OCI-LY3 (cell line): Measurements from ENCODE around the gene FMNL2.

ENCODE experiments used
- H2AFZ ChIP-seq: fragments of 200-600, 300-600 bp; shearing (Covaris generic); 2 replicates; pipeline ENCODE4 v1.6.0; 2014; ENCODE audit warnings: antibody characterized with exemption, low read depth, low read length
- H3K27ac ChIP-seq: fragments of 200-600, 300-600 bp; sonication (generic); 2 replicates; pipeline ENCODE4 v1.5.1; 2014; ENCODE audit warnings: mild to moderate bottlenecking, low read length, moderate library complexity, mixed read lengths
- H3K27me3 ChIP-seq: fragments of 200-600, 300-600 bp; sonication (generic); 2 replicates; pipeline ENCODE4 v1.6.1; 2014; ENCODE audit warnings: low read depth, low read length, mixed read lengths
- H3K36me3 ChIP-seq: fragments of 200-600, 300-600 bp; sonication (generic); replicated peaks from 2 replicates; pipeline ENCODE3; 2014; ENCODE audit warnings: low read depth, low read length, mixed read lengths
- H3K4me1 ChIP-seq: fragments of 300-600, 200-600 bp; sonication (generic); 2 replicates; pipeline ENCODE4 v1.6.1; 2014; ENCODE audit warnings: low read length, mixed read lengths
- H3K4me2 ChIP-seq: fragments of 200-600, 300-600 bp; sonication (generic); 2 replicates; pipeline ENCODE4 v1.6.1; 2014; ENCODE audit warnings: low read length, mixed read lengths
- H3K4me3 ChIP-seq: fragments of 300-600, 200-600 bp; sonication (generic); 2 replicates; pipeline ENCODE4 v1.5.1; 2014; ENCODE audit warnings: antibody characterized with exemption, mild to moderate bottlenecking, low read length, moderate library complexity
- H3K79me2 ChIP-seq: fragments of 300-600, 200-600 bp; shearing (Covaris generic); 2 replicates; pipeline ENCODE4 v1.6.1; 2014; ENCODE audit warnings: mild to moderate bottlenecking, low read length, mixed read lengths
- H3K9ac ChIP-seq: fragments of 300-600, 200-600 bp; shearing (Covaris generic); 2 replicates; pipeline ENCODE4 v1.6.0; 2014; ENCODE audit warnings: mild to moderate bottlenecking, low read length, moderate library complexity
- H3K9me3 ChIP-seq: fragments of 200-600, 300-600 bp; shearing (Covaris generic); 2 replicates; pipeline ENCODE4 v1.6.1; 2014; ENCODE audit warnings: low read length, mixed read lengths; ENCODE audit not compliant: insufficient read depth
- H4K20me1 ChIP-seq: fragments of 200-600, 300-600 bp; sonication (generic); 2 replicates; pipeline ENCODE4 v1.6.1; 2016; ENCODE audit warnings: low read length, mixed read lengths; ENCODE audit not compliant: insufficient read depth
- CTCF ChIP-seq: fragments of 200-600, 300-600 bp; sonication (generic); IDR thresholded peaks from 2 replicates; pipeline ENCODE4 v1.5.1; 2014; ENCODE audit warnings: antibody characterized with exemption, low read length, low read depth
- EZH2phosphoT487 ChIP-seq: fragments of 200-600 bp; shearing (Covaris generic); IDR thresholded peaks from 2 replicates; pipeline ENCODE4 v1.6.1; 2018; ENCODE audit warnings: antibody characterized with exemption, mixed run types, low read depth

The FMNL2 gene

GRCh38 chr2:152548996-152549395, 214.0 kb downstream of the FMNL2 start:
- H3K27me3 ChIP-seq = no peaks in the 10 kb centered on the region
- H3K4me1 ChIP-seq = no peaks in the 10 kb centered on the region
- H4K20me1 ChIP-seq = no peaks in the 10 kb centered on the region
- H3K9ac ChIP-seq = no peak overlapping the region
- TF ChIP-seq EZH2phosphoT487 (no peak), CTCF (no peak)
- no peaks in the 10 kb centered on the region for H3K9me3 ChIP-seq
- H3K36me3 ChIP-seq = no peaks in the 10 kb centered on the region
- H3K4me2 ChIP-seq = no peak overlapping the region
- H3K27ac ChIP-seq = no peak overlapping the region
- H3K79me2 ChIP-seq = no peaks in the 10 kb centered on the region
- no peak overlapping the region for H2AFZ ChIP-seq
- no peak overlapping the region for H3K4me3 ChIP-seq

GRCh38 chr2:152549423-152549822, 214.4 kb downstream of the FMNL2 start:
- no peak overlapping the region for H3K4me3 ChIP-seq
- H3K4me1 ChIP-seq = no peaks in the 10 kb centered on the region
- H2AFZ ChIP-seq = no peak overlapping the region
- H3K79me2 ChIP-seq = no peaks in the 10 kb centered on the region
- no peaks in the 10 kb centered on the region for H3K36me3 ChIP-seq
- TF ChIP-seq CTCF (no peak), EZH2phosphoT487 (no peak)
- H3K27ac ChIP-seq = no peak overlapping the region
- H3K4me2 ChIP-seq = no peak overlapping the region
- H3K9ac ChIP-seq = no peak overlapping the region
- no peaks in the 10 kb centered on the region for H3K27me3 ChIP-seq
- H4K20me1 ChIP-seq = no peaks in the 10 kb centered on the region
- H3K9me3 ChIP-seq = no peaks in the 10 kb centered on the region

GRCh38 chr2:152550386-152550785, 215.4 kb downstream of the FMNL2 start:
- Histone ChIP-seq H3K9me3 (no peaks in the 10 kb centered on the region), H3K79me2 (no peaks in the 10 kb centered on the region), H4K20me1 (no peaks in the 10 kb centered on the region), H3K9ac (no peak overlapping the region), H3K27me3 (no peaks in the 10 kb centered on the region), H3K4me1 (peaks cover 9% of the 10 kb centered on the region), H2AFZ (no peak overlapping the region), H3K4me3 (no peak overlapping the region), H3K36me3 (no peaks in the 10 kb centered on the region), H3K27ac (no peak overlapping the region), H3K4me2 (no peak overlapping the region)
- no peak for TF ChIP-seq CTCF
- no peak for TF ChIP-seq EZH2phosphoT487

- no peak overlapping the region for H3K4me3 ChIP-seq
- H4K20me1 ChIP-seq = no peaks in the 10 kb centered on the region
- H3K27me3 ChIP-seq = no peaks in the 10 kb centered on the region
- TF ChIP-seq EZH2phosphoT487 = no peak
- no peak for TF ChIP-seq CTCF
- H3K79me2 ChIP-seq = no peaks in the 10 kb centered on the region
- peaks cover 10% of the 10 kb centered on the region for H3K4me1 ChIP-seq
- H3K9ac ChIP-seq = no peak overlapping the region
- no peaks in the 10 kb centered on the region for H3K36me3 ChIP-seq
- H3K9me3 ChIP-seq = no peaks in the 10 kb centered on the region
- H3K4me2 ChIP-seq = no peak overlapping the region
- H2AFZ ChIP-seq = no peak overlapping the region
- H3K27ac ChIP-seq = no peak overlapping the region
These were observed 217.9 kb downstream of the FMNL2 start for GRCh38 chr2:152552888-152553287.
